Caco-2 (cell line): Measurements from ENCODE around the gene MSANTD4. TPM values are rescaled to one million over a fixed set of nuclear protein-coding genes. Genes with fewer than 3 reads are reported as not detected.
"Not testable (repeated sequence)": the region's sequence is repeated elsewhere in the genome, so short reads cannot be mapped to it uniquely, and the experiment has no call there.

Experiments
- BruUV-seq: library from RNA; stranded (reverse); fragments of 400-500 nt; replicated peaks from 2 replicates; lab custom pipeline; 2021; lab: Mats Ljungman, UMichigan
- CTCF ChIA-PET: fragments of 300-600 bp; sonication (Branson Sonifier 250); formaldehyde crosslinking; loops from one replicate; lab custom pipeline; 2022; ENCODE audit warnings: antibody characterized with exemption; lab: Charles Lee
- POLR2A ChIA-PET: fragments of 300-600 bp; sonication (Branson Sonifier 250); formaldehyde crosslinking; loops from one replicate; lab custom pipeline; 2022; ENCODE audit warnings: antibody characterized with exemption; lab: Charles Lee
- DNase-seq, 2 experiments: peaks; one replicate each; pipeline versions ENCODE4 v3.0.0 to v3.0.0-alpha.2; 2020 to 2022
- H3K27me3 ChIP-seq: replicated peaks from 2 replicates; pipeline ENCODE4 v1.6.0; 2011; ENCODE audit warnings: low read length; ENCODE audit not compliant: control insufficient read depth, insufficient read depth
- H3K36me3 ChIP-seq: 2 replicates; pipeline ENCODE4 v1.5.1; 2011; ENCODE audit warnings: low read length; ENCODE audit not compliant: control insufficient read depth, insufficient read depth
- H3K4me1 ChIP-seq: fragments of 250-450 bp; sonication (Bioruptor Pico); 2 replicates; pipeline ENCODE4 v1.5.1; 2020; ENCODE audit warnings: mild to moderate bottlenecking
- H3K4me3 ChIP-seq: 2 replicates; pipeline ENCODE4 v1.5.1; 2011; ENCODE audit warnings: low read depth, mild to moderate bottlenecking, control low read depth, low read length
- H3K9me3 ChIP-seq: fragments of 250-450 bp; sonication (Bioruptor Pico); 2 replicates; pipeline ENCODE4 v1.5.1; 2020; ENCODE audit warnings: mild to moderate bottlenecking, moderate library complexity
- H3K27ac Mint-ChIP-seq: one replicate; pipeline ENCODE4 v1.8.0; 2022; ENCODE audit warnings: mixed read lengths; ENCODE audit not compliant: unreplicated experiment
- H3K27me3 Mint-ChIP-seq: one replicate; pipeline ENCODE4 v1.8.0; 2022; ENCODE audit warnings: mixed read lengths; ENCODE audit not compliant: insufficient read depth, unreplicated experiment
- H3K36me3 Mint-ChIP-seq: one replicate; pipeline ENCODE4 v1.8.0; 2022; ENCODE audit warnings: mild to moderate bottlenecking, mixed read lengths; ENCODE audit not compliant: insufficient read depth, unreplicated experiment
- H3K4me1 Mint-ChIP-seq: one replicate; pipeline ENCODE4 v1.8.0; 2022; ENCODE audit warnings: low read depth, mixed read lengths; ENCODE audit not compliant: unreplicated experiment
- H3K4me3 Mint-ChIP-seq: one replicate; pipeline ENCODE4 v1.8.0; 2022; ENCODE audit warnings: mild to moderate bottlenecking, moderate library complexity, mixed read lengths; ENCODE audit not compliant: unreplicated experiment
- H3K9me3 Mint-ChIP-seq: one replicate; pipeline ENCODE4 v1.8.0; 2022; ENCODE audit warnings: mixed read lengths; ENCODE audit not compliant: unreplicated experiment
- CTCF ChIP-seq, 2 experiments: fragments of 200-600 bp in 1 of 2; IDR thresholded peaks; 1 replicate in 1 of 2; 2 replicates in 1 of 2; pipeline versions ENCODE4 v1.5.1 to v1.8.0; 2011 to 2022; ENCODE audit warnings: antibody characterized with exemption in 1 of 2, control low read depth in 1 of 2, inconsistent platforms in 1 of 2, low read depth in 1 of 2, low read length in 1 of 2, mild to moderate bottlenecking in 1 of 2, moderate library complexity in 1 of 2; ENCODE audit not compliant: insufficient read depth in 1 of 2, severe bottlenecking in 1 of 2, unreplicated experiment in 1 of 2
- intact Hi-C: fragments of 100-400 bp; cut with micrococcal nuclease; formaldehyde crosslinking; loops from one replicate; pipeline ENCODE4 v1.10.0; 2022; ENCODE audit not compliant: unreplicated experiment
- total RNA-seq: library from RNA; stranded (reverse); gene quantifications from 2 replicates; pipeline ENCODE4 v1.2.3, GENCODE V29; 2022

The MSANTD4 gene
- total RNA-seq, 1 experiment from 2014 or later: 25.7 TPM

DNA sequence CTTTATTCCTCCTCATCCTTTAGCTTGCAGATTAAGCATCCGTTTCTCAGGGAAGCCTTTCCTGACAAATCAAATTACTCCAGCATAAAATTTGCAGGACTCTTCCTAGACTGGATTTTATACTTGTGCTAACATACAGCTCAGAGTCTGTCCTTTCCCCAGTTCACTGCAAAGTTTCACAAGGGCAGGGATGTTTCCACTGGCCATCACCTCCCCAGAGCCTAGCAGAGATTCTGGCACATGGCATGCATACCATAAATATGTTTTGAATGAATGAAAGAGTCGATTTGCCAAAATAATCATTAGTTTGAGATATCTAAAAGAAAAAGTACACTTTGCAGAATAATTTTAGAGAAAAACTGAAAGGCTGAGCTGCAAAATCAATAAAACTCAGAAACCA is 10.6 kb downstream of the MSANTD4 start:
- no peaks in the 10 kb centered on the region for H3K27me3 Mint-ChIP-seq
- POLR2A ChIA-PET: no interaction called here
- no peak overlapping the region for H3K4me3 Mint-ChIP-seq
- Histone ChIP-seq H3K4me3 (no peak overlapping the region), H3K27me3 (no peaks in the 10 kb centered on the region), H3K9me3 (peaks cover under 1% of the 10 kb centered on the region; the same call in 1 of the 2 replicates), H3K4me1 (no peaks in the 10 kb centered on the region), H3K36me3 (peaks cover 9% of the 10 kb centered on the region)
- intact Hi-C loops: no loop called here
- no peaks in the 10 kb centered on the region for H3K9me3 Mint-ChIP-seq
- CTCF ChIA-PET: no interaction called here
- DNase-seq: no peak
- peaks cover 46% of the 10 kb centered on the region for H3K36me3 Mint-ChIP-seq
- no TSS peak for BruUV-seq
- no peaks in the 10 kb centered on the region for H3K4me1 Mint-ChIP-seq
- no peak overlapping the region for H3K27ac Mint-ChIP-seq
- TF ChIP-seq CTCF (IDR thresholded peaks at IDR 0.05; ENCODE audit: insufficient read depth in 1 of 2, low read depth in 1 of 2, low read length in 1 of 2, severe bottlenecking in 1 of 2, unreplicated experiment in 1 of 2): no peak

DNA sequence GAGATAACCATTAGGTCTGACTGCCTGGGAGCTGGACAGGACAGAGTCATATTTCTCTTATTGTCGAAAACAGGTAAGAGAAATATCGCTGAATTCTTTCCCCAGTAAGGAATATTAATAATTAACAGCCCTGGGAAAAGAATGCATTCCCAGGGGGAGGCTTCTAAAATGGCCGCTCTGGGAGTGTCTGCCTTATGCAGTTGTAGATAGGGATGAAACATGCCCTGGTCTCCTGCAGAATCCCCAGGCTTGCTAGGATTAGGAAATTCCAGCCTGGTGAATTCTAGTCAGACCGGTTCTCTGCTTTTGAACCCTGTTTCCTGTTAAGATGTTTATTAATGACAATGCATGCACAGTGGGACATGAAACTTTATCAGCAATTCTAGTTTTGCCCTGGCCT is 18.9 kb downstream of the MSANTD4 start:
- not testable (repeated sequence) for H3K4me1 Mint-ChIP-seq

GRCh38 chr11:106001304-106002012 is 20.6 kb downstream of the MSANTD4 start:
- no peak for DNase-seq
- no peak for TF ChIP-seq CTCF (IDR thresholded peaks at IDR 0.05; ENCODE audit: insufficient read depth in 1 of 2, low read depth in 1 of 2, low read length in 1 of 2, severe bottlenecking in 1 of 2, unreplicated experiment in 1 of 2)

More for the DNA sequence above, 18.9 kb downstream of the MSANTD4 start:
- H3K27me3 Mint-ChIP-seq, BruUV-seq, H3K27me3 ChIP-seq, H3K36me3 ChIP-seq, H3K27ac Mint-ChIP-seq, POLR2A ChIA-PET, intact Hi-C loops, H3K4me3 ChIP-seq, H3K4me3 Mint-ChIP-seq, CTCF ChIA-PET: not testable (repeated sequence)
- Histone ChIP-seq H3K4me1 (peaks cover 10% of the 10 kb centered on the region), H3K9me3 (peaks cover 11% of the 10 kb centered on the region)
- peaks cover 30% of the 10 kb centered on the region for H3K9me3 Mint-ChIP-seq
- peaks cover 46% of the 10 kb centered on the region for H3K36me3 Mint-ChIP-seq
- DNase-seq: peak; percentile 49 to 62

More at GRCh38 chr11:106001304-106002012, 20.6 kb downstream of the MSANTD4 start:
- Mint-ChIP-seq H3K27me3 (no peaks in the 10 kb centered on the region), H3K4me1 (peaks cover 10% of the 10 kb centered on the region), H3K36me3 (peaks cover 30% of the 10 kb centered on the region), H3K9me3 (peaks cover 30% of the 10 kb centered on the region), H3K4me3 (no peak overlapping the region), H3K27ac (peak overlapping the region; percentile 3)
- peaks cover 7% of the 10 kb centered on the region for H3K36me3 ChIP-seq
- H3K9me3 ChIP-seq: peaks cover 10% of the 10 kb centered on the region
- BruUV-seq: no TSS peak
- POLR2A ChIA-PET: interaction anchor here (0.6 kb wide), 1 partner anchor 23 kb away, joined by 3 read pairs; no protein-coding TSS in a partner anchor
- H3K4me1 ChIP-seq: peaks cover 10% of the 10 kb centered on the region
- no peaks in the 10 kb centered on the region for H3K27me3 ChIP-seq
- CTCF ChIA-PET: no interaction called here
- intact Hi-C loops: no loop called here
- H3K4me3 ChIP-seq: no peak overlapping the region
